ENCODE results near the gene FANCD2OS.
"Not testable (repeated sequence)": the region's sequence is repeated elsewhere in the genome, so short reads cannot be mapped to it uniquely, and the experiment has no call there.

FANCD2OS gene

GRCh38 chr3:10108091-10108490, at the start of gene FANCD2OS:
TSS of gene FANCD2OS (minus strand) at chr3:10108255. CDS start at chr3:10104774, 3,481 bp downstream.
- DNase-seq, result no peak

GRCh38 chr3:10157031-10157430, 49.0 kb upstream of the FANCD2OS start:
- no peak for DNase-seq

- DNase-seq, result no peak
Measured at GRCh38 chr3:10155658-10156057, 47.6 kb upstream of the FANCD2OS start.

- DNase-seq, result peak; percentile 71
Measured at GRCh38 chr3:10155123-10155472, 47.0 kb upstream of the FANCD2OS start.

- no peak for DNase-seq
Measured at GRCh38 chr3:10154335-10155122, 46.5 kb upstream of the FANCD2OS start.

- no peak for DNase-seq
Measured at GRCh38 chr3:10150987-10151386, 42.9 kb upstream of the FANCD2OS start.

- no peak for DNase-seq
Measured at GRCh38 chr3:10149226-10149625, 41.2 kb upstream of the FANCD2OS start.

GRCh38 chr3:10145685-10146084, 37.6 kb upstream of the FANCD2OS start:
- no peak for DNase-seq

GRCh38 chr3:10142707-10143560, 34.9 kb upstream of the FANCD2OS start:
- DNase-seq, result peak; percentile 1

- no peak for DNase-seq
Measured at GRCh38 chr3:10140996-10141546, 33.0 kb upstream of the FANCD2OS start.

- no peak for DNase-seq
Measured at GRCh38 chr3:10137178-10137577, 29.1 kb upstream of the FANCD2OS start.

- no peak for DNase-seq
Measured at GRCh38 chr3:10136426-10137005, 28.5 kb upstream of the FANCD2OS start.

GRCh38 chr3:10135872-10136271, 27.8 kb upstream of the FANCD2OS start:
- DNase-seq, result not testable (repeated sequence)

- DNase-seq, result no peak
Measured at GRCh38 chr3:10122724-10123123, 14.7 kb upstream of the FANCD2OS start.

- DNase-seq, result no peak
Measured at GRCh38 chr3:10121064-10121463, 13.0 kb upstream of the FANCD2OS start.

- no peak for DNase-seq
Measured at GRCh38 chr3:10119376-10119775, 11.3 kb upstream of the FANCD2OS start.

- DNase-seq, result no peak
Measured at GRCh38 chr3:10116928-10117327, 8.9 kb upstream of the FANCD2OS start.

- DNase-seq, result no peak
Measured at GRCh38 chr3:10116138-10116460, 8.0 kb upstream of the FANCD2OS start.

GRCh38 chr3:10115326-10116137, 7.5 kb upstream of the FANCD2OS start, which contains the start of gene BRK1:
TSS of gene BRK1 (plus strand) at chr3:10115675. CDS start at chr3:10115702, 27 bp downstream.
- DNase-seq, result peak; percentile 92

- DNase-seq, result no peak
Measured at GRCh38 chr3:10106919-10107318, 1.1 kb downstream of the FANCD2OS start.

GRCh38 chr3:10099041-10099440, 9.0 kb downstream of the FANCD2OS start:
- DNase-seq, result no peak

GRCh38 chr3:10093678-10094077, 14.4 kb downstream of the FANCD2OS start:
- no peak for DNase-seq

GRCh38 chr3:10091387-10091786, 16.7 kb downstream of the FANCD2OS start:
- DNase-seq, result not testable (repeated sequence)

Data from NCI-H2171 treated with DMSO at 0.1 percent for 48 hours (cell line).